Astrocyte (in vitro differentiated cells and primary cell): ENCODE data around the gene TBC1D8. TPM values are rescaled to one million over a fixed set of nuclear protein-coding genes. Genes with fewer than 3 reads are reported as not detected.

Experiments
- DNase-seq: peaks from one replicate; pipeline ENCODE4 v3.0.0-alpha.2; 2010; ENCODE audit warnings: low read depth
- FAIRE-seq: peaks from 2 replicates; lab custom pipeline; 2011; peaks lifted over from hg19 to GRCh38; lab: Jason Lieb, UNC
- H2AFZ ChIP-seq: 2 replicates; pipeline ENCODE4 v1.6.0; 2012; ENCODE audit warnings: low read depth, low read length, inconsistent platforms
- H3K27ac ChIP-seq: 2 replicates; pipeline ENCODE4 v1.5.1; 2011; ENCODE audit warnings: low read depth, low read length, inconsistent platforms
- H3K27me3 ChIP-seq: 2 replicates; pipeline ENCODE4 v1.6.0; 2011; ENCODE audit warnings: low read length, inconsistent platforms; ENCODE audit not compliant: insufficient read depth
- H3K36me3 ChIP-seq: 2 replicates; pipeline ENCODE4 v1.5.1; 2011; ENCODE audit warnings: low read length, inconsistent platforms; ENCODE audit not compliant: insufficient read depth
- H3K4me1 ChIP-seq: 2 replicates; pipeline ENCODE4 v1.5.1; 2011; ENCODE audit warnings: low read length, inconsistent platforms; ENCODE audit not compliant: insufficient read depth
- H3K4me2 ChIP-seq: 2 replicates; pipeline ENCODE4 v1.6.0; 2012; ENCODE audit warnings: low read length, inconsistent platforms
- H3K4me3 ChIP-seq: 2 replicates; pipeline ENCODE4 v1.5.1; 2011; ENCODE audit warnings: low read depth, mild to moderate bottlenecking, low read length, inconsistent platforms; ENCODE audit not compliant: insufficient read depth
- H3K79me2 ChIP-seq: 2 replicates; pipeline ENCODE4 v1.6.0; 2012; ENCODE audit warnings: mild to moderate bottlenecking, low read length, inconsistent platforms; ENCODE audit not compliant: insufficient read depth
- H3K9ac ChIP-seq: 2 replicates; pipeline ENCODE4 v1.6.0; 2012; ENCODE audit warnings: mild to moderate bottlenecking, low read length, inconsistent platforms
- H3K9me3 ChIP-seq: 2 replicates; pipeline ENCODE4 v1.5.1; 2012; ENCODE audit warnings: low read depth, mild to moderate bottlenecking, low read length, inconsistent platforms; ENCODE audit not compliant: insufficient read depth
- H4K20me1 ChIP-seq: 2 replicates; pipeline ENCODE4 v1.6.0; 2012; ENCODE audit warnings: low read length, inconsistent platforms; ENCODE audit not compliant: insufficient read depth
- H3K27ac Mint-ChIP-seq: one replicate; pipeline ENCODE4 v1.8.0; 2021; ENCODE audit warnings: mild to moderate bottlenecking, mixed read lengths; ENCODE audit not compliant: unreplicated experiment
- H3K27me3 Mint-ChIP-seq: one replicate; pipeline ENCODE4 v1.8.0; 2021; ENCODE audit warnings: low read depth, mixed read lengths; ENCODE audit not compliant: unreplicated experiment
- H3K36me3 Mint-ChIP-seq: one replicate; pipeline ENCODE4 v1.8.0; 2021; ENCODE audit warnings: low read depth, mixed read lengths; ENCODE audit not compliant: unreplicated experiment
- H3K4me1 Mint-ChIP-seq: one replicate; pipeline ENCODE4 v1.8.0; 2021; ENCODE audit warnings: low read depth, mixed read lengths; ENCODE audit not compliant: unreplicated experiment
- H3K4me3 Mint-ChIP-seq: one replicate; pipeline ENCODE4 v1.8.0; 2021; ENCODE audit warnings: mild to moderate bottlenecking, moderate library complexity, mixed read lengths; ENCODE audit not compliant: unreplicated experiment
- H3K9me3 Mint-ChIP-seq: one replicate; pipeline ENCODE4 v1.8.0; 2021; ENCODE audit warnings: mild to moderate bottlenecking, mixed read lengths; ENCODE audit not compliant: unreplicated experiment
- EZH2 ChIP-seq: IDR thresholded peaks from 2 replicates; pipeline ENCODE4 v1.6.1; 2012; ENCODE audit warnings: mild to moderate bottlenecking, low read length, inconsistent platforms; ENCODE audit not compliant: insufficient read depth
- total RNA-seq: library from RNA; stranded (reverse); gene quantifications from 2 replicates; pipeline ENCODE4 v1.2.1, GENCODE V29; 2021
- TF ChIP-seq, protein P1 (sequence below): IDR thresholded peaks from 2 replicates; pipeline ENCODE4 v1.5.1; 2011; ENCODE audit warnings: low read depth, mild to moderate bottlenecking, inconsistent platforms, low read length, moderate library complexity; ENCODE audit not compliant: insufficient read depth

The TBC1D8 gene
- total RNA-seq, 1 donor from 2014 or later: 2.4 TPM

DNA sequence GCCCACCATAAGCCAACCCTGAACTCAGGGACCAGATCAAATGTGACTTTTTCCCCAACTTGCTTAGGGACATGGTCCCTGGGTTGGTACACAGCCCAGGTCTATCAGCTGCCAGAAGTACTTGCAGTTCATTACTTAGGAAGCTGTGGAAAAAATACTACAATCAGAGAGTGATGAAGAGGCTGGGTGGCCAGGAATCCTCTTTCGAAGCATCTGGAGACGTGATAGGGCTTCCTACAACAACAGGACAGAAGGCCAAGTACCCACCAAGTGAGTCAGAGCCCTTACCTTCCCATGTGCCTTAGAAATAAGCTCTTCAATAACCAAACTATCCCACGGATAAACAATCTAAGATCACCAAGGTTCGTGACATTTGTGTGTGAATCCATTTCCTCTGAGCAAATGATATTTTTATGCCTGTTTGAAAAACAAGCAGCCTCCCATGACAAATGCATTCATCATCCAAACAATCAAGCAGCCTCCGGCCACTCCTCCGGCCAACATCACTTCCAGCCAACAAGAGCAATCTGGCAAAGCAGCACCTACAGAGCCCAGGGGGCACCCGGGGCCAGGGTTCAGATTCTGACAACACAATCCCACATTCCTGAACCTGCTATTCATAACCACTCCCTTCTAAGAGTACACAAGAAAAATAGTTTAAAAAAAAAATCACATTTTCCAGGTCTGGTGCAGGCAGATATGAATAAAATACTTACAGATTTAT is 26.4 kb downstream of the TBC1D8 start:
- H3K4me1 ChIP-seq: peaks cover 29% of the 10 kb centered on the region
- no peaks in the 10 kb centered on the region for H4K20me1 ChIP-seq
- no peak for TF ChIP-seq EZH2
- TF ChIP-seq, protein P1, sequence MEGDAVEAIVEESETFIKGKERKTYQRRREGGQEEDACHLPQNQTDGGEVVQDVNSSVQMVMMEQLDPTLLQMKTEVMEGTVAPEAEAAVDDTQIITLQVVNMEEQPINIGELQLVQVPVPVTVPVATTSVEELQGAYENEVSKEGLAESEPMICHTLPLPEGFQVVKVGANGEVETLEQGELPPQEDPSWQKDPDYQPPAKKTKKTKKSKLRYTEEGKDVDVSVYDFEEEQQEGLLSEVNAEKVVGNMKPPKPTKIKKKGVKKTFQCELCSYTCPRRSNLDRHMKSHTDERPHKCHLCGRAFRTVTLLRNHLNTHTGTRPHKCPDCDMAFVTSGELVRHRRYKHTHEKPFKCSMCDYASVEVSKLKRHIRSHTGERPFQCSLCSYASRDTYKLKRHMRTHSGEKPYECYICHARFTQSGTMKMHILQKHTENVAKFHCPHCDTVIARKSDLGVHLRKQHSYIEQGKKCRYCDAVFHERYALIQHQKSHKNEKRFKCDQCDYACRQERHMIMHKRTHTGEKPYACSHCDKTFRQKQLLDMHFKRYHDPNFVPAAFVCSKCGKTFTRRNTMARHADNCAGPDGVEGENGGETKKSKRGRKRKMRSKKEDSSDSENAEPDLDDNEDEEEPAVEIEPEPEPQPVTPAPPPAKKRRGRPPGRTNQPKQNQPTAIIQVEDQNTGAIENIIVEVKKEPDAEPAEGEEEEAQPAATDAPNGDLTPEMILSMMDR: no peak
- H3K36me3 Mint-ChIP-seq: no peaks in the 10 kb centered on the region
- H3K79me2 ChIP-seq: no peaks in the 10 kb centered on the region
- H3K27me3 Mint-ChIP-seq: peaks cover 9% of the 10 kb centered on the region
- peaks cover 3% of the 10 kb centered on the region for H3K27me3 ChIP-seq
- FAIRE-seq (no peak), DNase-seq (peak; percentile 65)
- no peak overlapping the region for H3K4me3 ChIP-seq
- peak overlapping the region; percentile 8 for H3K9ac ChIP-seq
- H3K4me3 Mint-ChIP-seq: no peak overlapping the region
- no peaks in the 10 kb centered on the region for H3K36me3 ChIP-seq
- peak overlapping the region; percentile 60 for H3K4me2 ChIP-seq
- H3K27ac ChIP-seq: peak overlapping the region; percentile 56
- H3K27ac Mint-ChIP-seq: peak overlapping the region; percentile 71
- no peak overlapping the region for H2AFZ ChIP-seq
- no peaks in the 10 kb centered on the region for H3K9me3 ChIP-seq
- peaks cover 22% of the 10 kb centered on the region for H3K4me1 Mint-ChIP-seq
- H3K9me3 Mint-ChIP-seq: peaks cover 2% of the 10 kb centered on the region

DNA sequence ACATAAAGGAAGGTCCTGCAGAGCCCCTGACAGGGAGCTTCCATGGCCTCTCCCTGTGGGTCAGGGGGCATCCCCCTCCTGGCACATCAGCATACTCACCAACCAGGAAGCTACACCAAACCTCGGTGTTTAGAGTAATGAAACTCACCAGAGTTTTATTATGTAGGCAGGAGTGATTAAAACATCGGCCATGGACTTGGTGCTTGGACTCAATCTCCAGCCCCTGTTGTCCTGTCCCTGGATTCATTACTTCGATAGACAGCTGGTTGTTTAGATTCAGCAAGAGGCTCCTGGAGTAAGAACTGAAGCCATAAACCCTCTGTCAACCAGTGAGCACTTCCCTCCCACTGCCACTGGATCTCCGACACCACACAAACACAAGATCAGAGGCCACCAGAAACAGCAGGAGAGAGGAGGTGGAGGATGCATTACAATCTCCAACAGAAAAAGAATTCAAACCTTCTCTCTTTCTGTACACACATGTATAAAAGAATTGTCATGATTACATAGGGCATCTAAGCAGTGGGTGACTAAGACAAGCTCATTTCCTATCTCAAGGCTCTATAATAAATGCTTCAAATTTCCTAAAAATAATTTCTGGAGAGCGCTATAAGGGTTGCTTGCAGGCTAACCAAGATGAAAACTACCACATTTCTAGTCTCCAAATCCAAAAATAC is 27.2 kb downstream of the TBC1D8 start:
- TF ChIP-seq, protein P1: no peak
- no peak for TF ChIP-seq EZH2
- Histone ChIP-seq H3K27ac (peak overlapping the region; percentile 56), H4K20me1 (no peaks in the 10 kb centered on the region), H3K9me3 (no peaks in the 10 kb centered on the region), H3K4me1 (peaks cover 29% of the 10 kb centered on the region), H3K27me3 (peaks cover 4% of the 10 kb centered on the region), H3K4me2 (peak overlapping the region; percentile 60), H3K79me2 (no peaks in the 10 kb centered on the region), H3K4me3 (no peak overlapping the region), H2AFZ (no peak overlapping the region), H3K36me3 (no peaks in the 10 kb centered on the region), H3K9ac (no peak overlapping the region)
- Mint-ChIP-seq H3K36me3 (peaks cover under 1% of the 10 kb centered on the region), H3K4me3 (no peak overlapping the region), H3K4me1 (peaks cover 22% of the 10 kb centered on the region), H3K27ac (no peak overlapping the region), H3K9me3 (peaks cover 2% of the 10 kb centered on the region), H3K27me3 (peaks cover 12% of the 10 kb centered on the region)
- FAIRE-seq (no peak), DNase-seq (no peak)

DNA sequence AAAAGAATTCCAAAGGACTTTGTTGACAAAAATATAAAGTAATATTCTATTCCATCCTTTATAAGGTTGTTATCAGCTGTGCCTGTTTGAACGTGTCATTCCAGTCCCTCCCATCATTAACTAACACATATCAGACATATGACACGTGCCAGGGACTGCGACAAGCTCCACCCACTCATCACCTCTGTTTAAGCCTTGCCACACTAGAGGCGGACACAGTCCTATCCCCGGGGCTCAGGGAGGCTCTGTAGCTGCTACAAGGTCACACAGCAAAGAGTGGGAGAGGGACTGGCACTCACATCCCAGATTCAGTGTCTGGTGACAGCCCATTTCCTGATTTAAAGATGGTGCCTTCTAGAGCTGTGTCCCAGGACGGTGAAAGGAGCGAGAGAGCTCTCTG is 30.0 kb downstream of the TBC1D8 start:
- peaks cover 3% of the 10 kb centered on the region for H3K27me3 Mint-ChIP-seq
- H3K27ac Mint-ChIP-seq: no peak overlapping the region

More for the DNA sequence above, 30.0 kb downstream of the TBC1D8 start:
- FAIRE-seq (no peak), DNase-seq (no peak)
- Histone ChIP-seq H3K27ac (no peak overlapping the region), H2AFZ (no peak overlapping the region), H3K4me2 (no peak overlapping the region), H3K9me3 (no peaks in the 10 kb centered on the region), H3K4me1 (peaks cover 29% of the 10 kb centered on the region), H4K20me1 (no peaks in the 10 kb centered on the region), H3K4me3 (no peak overlapping the region), H3K9ac (no peak overlapping the region), H3K27me3 (peaks cover 5% of the 10 kb centered on the region), H3K36me3 (no peaks in the 10 kb centered on the region), H3K79me2 (no peaks in the 10 kb centered on the region)
- Mint-ChIP-seq H3K36me3 (peaks cover 2% of the 10 kb centered on the region), H3K4me3 (no peak overlapping the region), H3K9me3 (peaks cover 2% of the 10 kb centered on the region), H3K4me1 (peaks cover 22% of the 10 kb centered on the region)
- TF ChIP-seq EZH2: no peak
- TF ChIP-seq, protein P1: no peak
